ENCODE results near the gene GSTO1. TPM values are rescaled to one million over a fixed set of nuclear protein-coding genes. Genes with fewer than 3 reads are reported as not detected.

Gene GSTO1
- polyA plus RNA-seq, 1 donor (not counting 4 experiments of a cell fraction or from before 2014, with no cell fraction given): 338 TPM

DNA sequence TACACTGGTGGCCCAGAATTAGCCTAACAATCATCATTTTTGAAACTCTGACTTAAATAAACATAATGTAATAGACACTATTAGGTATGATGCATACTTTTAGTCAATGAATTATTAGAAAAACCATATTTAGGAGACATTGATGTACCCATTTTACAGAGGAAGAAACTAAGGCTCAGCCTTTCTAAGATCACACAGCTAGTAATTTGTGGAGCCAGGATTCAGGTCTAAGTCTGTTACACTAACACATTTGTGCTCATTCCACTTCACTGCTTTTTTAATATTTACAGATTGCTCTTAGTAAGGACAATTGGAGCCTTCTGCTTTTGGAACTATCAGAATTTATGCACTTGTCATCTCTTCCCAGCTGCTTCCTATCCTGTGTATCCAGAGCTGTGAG lies 31.4 kb upstream of the GSTO1 start:
- Histone ChIP-seq H3K4me3 (ENCODE audit: control insufficient read depth in 2 of 3, extremely low read depth in 1 of 3, insufficient read depth in 2 of 3, low read depth in 1 of 3, low read length in 3 of 3) (no peak overlapping the region), H3K9me3 (ENCODE audit: control insufficient read depth, low read depth, low read length) (no peaks in the 10 kb centered on the region), H3K4me1 (ENCODE audit: control insufficient read depth, extremely low read depth, insufficient read depth, low read length) (no peaks in the 10 kb centered on the region), H2AFZ (ENCODE audit: control insufficient read depth, low read length) (no peak overlapping the region), H3K27me3 (ENCODE audit: control insufficient read depth, extremely low read depth, insufficient read depth, low read length) (peaks cover 7% of the 10 kb centered on the region), H3K36me3 (ENCODE audit: control insufficient read depth in 2 of 2, extremely low read depth in 1 of 2, insufficient read depth in 2 of 2, low read length in 2 of 2) (no peaks in the 10 kb centered on the region), H3K27ac (ENCODE audit: control insufficient read depth, insufficient read depth, low read length) (no peak overlapping the region), H3K9me1 (ENCODE audit: control insufficient read depth, extremely low read depth, insufficient read depth, low read length) (no peaks in the 10 kb centered on the region), H3K9ac (ENCODE audit: control insufficient read depth, extremely low read depth, insufficient read depth, low read length) (no peak overlapping the region), H4K20me1 (ENCODE audit: control insufficient read depth, extremely low read depth, insufficient read depth, low read length) (no peaks in the 10 kb centered on the region), H3K4me2 (ENCODE audit: control insufficient read depth, extremely low read depth, insufficient read depth, low read depth, low read length) (no peak overlapping the region), H3K79me2 (ENCODE audit: control insufficient read depth, insufficient read depth, low read length) (no peaks in the 10 kb centered on the region)
- dilution Hi-C loops (cut with MboI; ENCODE audit: extremely low pct_ligation_motif_present, low sequenced_read_pairs): no loop called here
- TF ChIP-seq, protein P1, sequence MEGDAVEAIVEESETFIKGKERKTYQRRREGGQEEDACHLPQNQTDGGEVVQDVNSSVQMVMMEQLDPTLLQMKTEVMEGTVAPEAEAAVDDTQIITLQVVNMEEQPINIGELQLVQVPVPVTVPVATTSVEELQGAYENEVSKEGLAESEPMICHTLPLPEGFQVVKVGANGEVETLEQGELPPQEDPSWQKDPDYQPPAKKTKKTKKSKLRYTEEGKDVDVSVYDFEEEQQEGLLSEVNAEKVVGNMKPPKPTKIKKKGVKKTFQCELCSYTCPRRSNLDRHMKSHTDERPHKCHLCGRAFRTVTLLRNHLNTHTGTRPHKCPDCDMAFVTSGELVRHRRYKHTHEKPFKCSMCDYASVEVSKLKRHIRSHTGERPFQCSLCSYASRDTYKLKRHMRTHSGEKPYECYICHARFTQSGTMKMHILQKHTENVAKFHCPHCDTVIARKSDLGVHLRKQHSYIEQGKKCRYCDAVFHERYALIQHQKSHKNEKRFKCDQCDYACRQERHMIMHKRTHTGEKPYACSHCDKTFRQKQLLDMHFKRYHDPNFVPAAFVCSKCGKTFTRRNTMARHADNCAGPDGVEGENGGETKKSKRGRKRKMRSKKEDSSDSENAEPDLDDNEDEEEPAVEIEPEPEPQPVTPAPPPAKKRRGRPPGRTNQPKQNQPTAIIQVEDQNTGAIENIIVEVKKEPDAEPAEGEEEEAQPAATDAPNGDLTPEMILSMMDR (optimal IDR thresholded peaks at IDR 0.05 in 1 of 3, IDR thresholded peaks at IDR 0.05 in 1 of 3, conservative IDR thresholded peaks at IDR 0.05 in 1 of 3; ENCODE audit: extremely low read depth in 1 of 3, insufficient read depth in 2 of 3, low read length in 3 of 3): no peak
- no peak for TF ChIP-seq EZH2 (IDR thresholded peaks at IDR 0.05; ENCODE audit: low read length)
- FAIRE-seq (no peak), DNase-seq (ENCODE audit: low read depth, low spot score) (no peak)

DNA sequence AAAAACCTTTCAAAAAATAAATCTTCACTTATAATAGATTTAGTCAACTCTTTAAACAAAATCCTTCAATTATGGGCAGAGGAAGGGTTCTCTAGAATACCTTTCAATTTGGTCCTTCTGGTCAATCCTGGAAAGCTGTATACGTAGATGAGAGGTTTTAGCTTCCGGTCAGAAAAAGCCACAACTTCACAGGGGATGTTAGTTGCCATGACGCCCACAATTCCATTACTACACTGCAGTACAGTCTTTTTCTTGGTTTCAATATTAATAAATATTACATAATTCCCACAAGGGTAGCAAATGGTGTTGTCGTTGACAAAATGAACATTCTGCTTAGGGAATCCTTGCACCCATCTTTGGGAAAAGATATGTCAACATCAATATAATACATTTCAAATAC lies 24.2 kb upstream of the GSTO1 start:
- no peaks in the 10 kb centered on the region for H3K9me3 ChIP-seq (ENCODE audit: control insufficient read depth, low read depth, low read length)
- no peaks in the 10 kb centered on the region for H3K36me3 ChIP-seq (ENCODE audit: control insufficient read depth in 2 of 2, extremely low read depth in 1 of 2, insufficient read depth in 2 of 2, low read length in 2 of 2)
- no peaks in the 10 kb centered on the region for H3K9me1 ChIP-seq (ENCODE audit: control insufficient read depth, extremely low read depth, insufficient read depth, low read length)
- FAIRE-seq (no peak), DNase-seq (ENCODE audit: low read depth, low spot score) (no peak)
- H4K20me1 ChIP-seq (ENCODE audit: control insufficient read depth, extremely low read depth, insufficient read depth, low read length): no peaks in the 10 kb centered on the region
- H3K79me2 ChIP-seq (ENCODE audit: control insufficient read depth, insufficient read depth, low read length): no peaks in the 10 kb centered on the region
- H3K4me3 ChIP-seq (ENCODE audit: control insufficient read depth in 2 of 3, extremely low read depth in 1 of 3, insufficient read depth in 2 of 3, low read depth in 1 of 3, low read length in 3 of 3): no peak overlapping the region
- no peak overlapping the region for H3K9ac ChIP-seq (ENCODE audit: control insufficient read depth, extremely low read depth, insufficient read depth, low read length)
- H3K27me3 ChIP-seq (ENCODE audit: control insufficient read depth, extremely low read depth, insufficient read depth, low read length): no peaks in the 10 kb centered on the region
- no peaks in the 10 kb centered on the region for H3K4me1 ChIP-seq (ENCODE audit: control insufficient read depth, extremely low read depth, insufficient read depth, low read length)
- no peak overlapping the region for H2AFZ ChIP-seq (ENCODE audit: control insufficient read depth, low read length)
- dilution Hi-C loops (cut with MboI; ENCODE audit: extremely low pct_ligation_motif_present, low sequenced_read_pairs): no loop called here
- no peak overlapping the region for H3K4me2 ChIP-seq (ENCODE audit: control insufficient read depth, extremely low read depth, insufficient read depth, low read depth, low read length)
- no peak for TF ChIP-seq EZH2 (IDR thresholded peaks at IDR 0.05; ENCODE audit: low read length)
- TF ChIP-seq, protein P1 (optimal IDR thresholded peaks at IDR 0.05 in 1 of 3, IDR thresholded peaks at IDR 0.05 in 1 of 3, conservative IDR thresholded peaks at IDR 0.05 in 1 of 3; ENCODE audit: extremely low read depth in 1 of 3, insufficient read depth in 2 of 3, low read length in 3 of 3): no peak
- no peak overlapping the region for H3K27ac ChIP-seq (ENCODE audit: control insufficient read depth, insufficient read depth, low read length)
